ENCODE measurements around the gene FAM20C. TPM values are rescaled to one million over a fixed set of nuclear protein-coding genes. Genes with fewer than 3 reads are reported as not detected.

FAM20C gene
- total RNA-seq, 3 donors from 2014 or later (not counting 1 experiment from before 2014, with no cell fraction given): 1.2 to 8.6 (median 3.9) TPM

GRCh38 chr7:302054-302992 lies 110.0 kb downstream of the FAM20C start:
- H3K9me3 ChIP-seq (ENCODE audit: control insufficient read depth, insufficient read depth, low read length): no peaks in the 10 kb centered on the region
- intact Hi-C loops (cut with micrococcal nuclease): no loop called here
- DNase-seq: no peak
- H3K36me3 ChIP-seq (ENCODE audit: control insufficient read depth, insufficient read depth, low read length): no peaks in the 10 kb centered on the region
- Mint-ChIP-seq H3K4me1 (no peaks in the 10 kb centered on the region), H3K9me3 (no peaks in the 10 kb centered on the region), H3K36me3 (no peaks in the 10 kb centered on the region), H3K27ac (no peak overlapping the region), H3K27me3 (ENCODE audit: low read depth in 2 of 2) (peaks cover 0 to 6% of the 10 kb centered on the region in 2 donors), H3K4me3 (no peak overlapping the region)
- H3K4me1 ChIP-seq (ENCODE audit: control insufficient read depth, insufficient read depth, low read length): no peaks in the 10 kb centered on the region
- 92% methylated on average over 17 of the region's 18 CpGs for WGBS (ENCODE audit: insufficient coverage)
- H3K27me3 ChIP-seq (ENCODE audit: control insufficient read depth, insufficient read depth, low read length): no peaks in the 10 kb centered on the region
- H3K27ac ChIP-seq (ENCODE audit: low read length): no peak overlapping the region
- no peak overlapping the region for H3K4me3 ChIP-seq (ENCODE audit: low read length)
- TF ChIP-seq CTCF (IDR thresholded peaks at IDR 0.05): no peak
- ATAC-seq: no peak

GRCh38 chr7:303425-303824 lies 111.1 kb downstream of the FAM20C start:
- Mint-ChIP-seq H3K27ac (no peak overlapping the region), H3K4me1 (no peaks in the 10 kb centered on the region), H3K9me3 (no peaks in the 10 kb centered on the region), H3K4me3 (no peak overlapping the region), H3K27me3 (ENCODE audit: low read depth in 2 of 2) (peaks cover 0 to 6% of the 10 kb centered on the region in 2 donors), H3K36me3 (peaks cover 6% of the 10 kb centered on the region)
- WGBS (ENCODE audit: insufficient coverage): 90% methylated on average over 11 of the region's 11 CpGs
- intact Hi-C loops (cut with micrococcal nuclease): no loop called here
- Histone ChIP-seq H3K4me1 (ENCODE audit: control insufficient read depth, insufficient read depth, low read length) (no peaks in the 10 kb centered on the region), H3K27me3 (ENCODE audit: control insufficient read depth, insufficient read depth, low read length) (no peaks in the 10 kb centered on the region), H3K9me3 (ENCODE audit: control insufficient read depth, insufficient read depth, low read length) (no peaks in the 10 kb centered on the region), H3K36me3 (ENCODE audit: control insufficient read depth, insufficient read depth, low read length) (no peaks in the 10 kb centered on the region), H3K4me3 (ENCODE audit: low read length) (no peak overlapping the region), H3K27ac (ENCODE audit: low read length) (no peak overlapping the region)
- ATAC-seq (no peak), DNase-seq (no peak)
- no peak for TF ChIP-seq CTCF (IDR thresholded peaks at IDR 0.05)

- DNase-seq (no peak), ATAC-seq (no peak)
- H3K27me3 ChIP-seq (ENCODE audit: control insufficient read depth, insufficient read depth, low read length): no peaks in the 10 kb centered on the region
- H3K36me3 Mint-ChIP-seq: peaks cover 6% of the 10 kb centered on the region
- no peaks in the 10 kb centered on the region for H3K9me3 Mint-ChIP-seq
- intact Hi-C loops (cut with micrococcal nuclease): no loop called here
- no peaks in the 10 kb centered on the region for H3K4me1 Mint-ChIP-seq
- no peak overlapping the region for H3K27ac ChIP-seq (ENCODE audit: low read length)
- no peaks in the 10 kb centered on the region for H3K9me3 ChIP-seq (ENCODE audit: control insufficient read depth, insufficient read depth, low read length)
- peaks cover 0 to 6% of the 10 kb centered on the region in 2 donors for H3K27me3 Mint-ChIP-seq (ENCODE audit: low read depth in 2 of 2)
- TF ChIP-seq CTCF (IDR thresholded peaks at IDR 0.05): no peak
- H3K4me1 ChIP-seq (ENCODE audit: control insufficient read depth, insufficient read depth, low read length): no peaks in the 10 kb centered on the region
- no peak overlapping the region for H3K27ac Mint-ChIP-seq
- H3K4me3 ChIP-seq (ENCODE audit: low read length): no peak overlapping the region
- H3K36me3 ChIP-seq (ENCODE audit: control insufficient read depth, insufficient read depth, low read length): no peaks in the 10 kb centered on the region
- H3K4me3 Mint-ChIP-seq: no peak overlapping the region
- WGBS (ENCODE audit: insufficient coverage): 90% methylated on average over 24 of the region's 24 CpGs
Measured at GRCh38 chr7:303884-304573, 111.7 kb downstream of the FAM20C start.

Data from natural killer cell (primary cell).